Activated CD4-positive, alpha-beta memory T cell treated with anti-CD3 and anti-CD28 coated beads, Interleukin-2, amount 10 ng/mL, durations not matched to agents 7 days and 5 days (primary cell): ENCODE measurements around the gene TSC22D2. TPM values are rescaled to one million over a fixed set of nuclear protein-coding genes. Genes with fewer than 3 reads are reported as not detected.

Experiments used
- CTCF ChIA-PET: fragments of 350-600 bp; sonication (Branson Sonifier 250); formaldehyde crosslinking; loops from one replicate; lab custom pipeline; 2021; ENCODE audit warnings: antibody characterized with exemption, inconsistent platforms; lab: Charles Lee
- POLR2A ChIA-PET: fragments of 350-600 bp; sonication (Branson Sonifier 250); formaldehyde crosslinking; loops from one replicate; lab custom pipeline; 2021; ENCODE audit warnings: antibody characterized with exemption; lab: Charles Lee
- DNase-seq: peaks from one replicate; pipeline ENCODE4 v3.0.0-alpha.2; 2020
- H3K27ac Mint-ChIP-seq: one replicate; pipeline ENCODE4 v1.8.0; 2021; ENCODE audit warnings: mild to moderate bottlenecking, mixed read lengths
- H3K27me3 Mint-ChIP-seq: one replicate; pipeline ENCODE4 v1.8.0; 2021; ENCODE audit warnings: mixed read lengths
- H3K36me3 Mint-ChIP-seq: one replicate; pipeline ENCODE4 v1.8.0; 2021; ENCODE audit warnings: low read depth, mixed read lengths
- H3K4me1 Mint-ChIP-seq: one replicate; pipeline ENCODE4 v1.8.0; 2021; ENCODE audit warnings: mixed read lengths
- H3K4me3 Mint-ChIP-seq: one replicate; pipeline ENCODE4 v1.8.0; 2021; ENCODE audit warnings: mild to moderate bottlenecking, mixed read lengths
- H3K9me3 Mint-ChIP-seq: one replicate; pipeline ENCODE4 v1.8.0; 2021; ENCODE audit warnings: mixed read lengths
- total RNA-seq, 2 experiments: library from RNA; stranded (reverse); gene quantifications; one replicate each; pipeline ENCODE4 v1.2.3, GENCODE V29; 2021

Gene TSC22D2
- total RNA-seq, 2 experiments from 2014 or later, result 13.9 to 15.0 TPM

GRCh38 chr3:150421799-150422548 is 13.9 kb downstream of the TSC22D2 start:
- Mint-ChIP-seq H3K4me3 (no peak overlapping the region), H3K27ac (no peak overlapping the region), H3K27me3 (no peaks in the 10 kb centered on the region), H3K36me3 (peaks cover 21% of the 10 kb centered on the region), H3K4me1 (peaks cover 9% of the 10 kb centered on the region), H3K9me3 (no peaks in the 10 kb centered on the region)
- DNase-seq, result no peak
- ChIA-PET POLR2A (no interaction called here), CTCF (no interaction called here)

DNA sequence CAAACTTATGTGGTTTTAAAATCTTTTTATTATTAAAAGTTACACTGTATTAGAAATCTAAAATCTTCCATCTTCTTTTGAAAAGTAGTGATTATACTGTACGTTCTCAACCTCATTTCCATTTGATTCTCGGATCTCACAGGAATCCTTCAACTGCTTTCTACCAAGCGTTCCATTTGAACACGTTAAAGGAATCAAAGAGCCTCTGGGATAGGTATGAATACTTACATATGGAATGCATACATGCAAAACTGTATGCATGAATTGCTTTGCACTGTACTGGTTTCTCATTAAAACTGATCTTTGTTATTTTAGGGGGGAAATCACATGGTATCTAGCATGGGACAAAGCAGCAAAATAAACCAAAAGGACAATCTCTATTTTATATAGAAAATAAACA is 14.8 kb downstream of the TSC22D2 start:
- Mint-ChIP-seq H3K4me3 (no peak overlapping the region), H3K4me1 (peaks cover 9% of the 10 kb centered on the region), H3K27me3 (no peaks in the 10 kb centered on the region), H3K9me3 (no peaks in the 10 kb centered on the region), H3K36me3 (peaks cover 15% of the 10 kb centered on the region), H3K27ac (no peak overlapping the region)
- POLR2A ChIA-PET, result no interaction called here
- CTCF ChIA-PET, result no interaction called here
- DNase-seq, result no peak

DNA sequence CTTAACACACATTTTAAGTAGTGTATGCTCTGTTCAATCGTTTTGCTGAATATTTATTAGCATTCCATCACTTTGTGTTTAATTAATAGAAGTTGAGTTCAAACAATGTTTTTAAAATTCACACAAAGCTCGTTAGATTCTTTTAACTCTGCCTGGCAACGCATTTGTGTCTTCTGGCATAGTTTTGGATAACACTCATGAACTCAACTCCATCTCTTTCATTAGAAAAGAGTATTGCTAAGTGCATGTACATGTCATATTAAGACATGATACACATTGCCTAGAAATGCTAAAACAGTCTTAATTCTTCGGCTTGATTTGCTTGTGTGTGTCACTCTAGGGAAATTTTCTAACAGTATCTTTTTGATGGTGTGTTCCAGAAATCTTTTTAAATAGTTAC is 15.7 kb downstream of the TSC22D2 start:
- no peak for DNase-seq
- Mint-ChIP-seq H3K9me3 (no peaks in the 10 kb centered on the region), H3K36me3 (peaks cover 14% of the 10 kb centered on the region), H3K27me3 (no peaks in the 10 kb centered on the region), H3K27ac (no peak overlapping the region), H3K4me1 (peaks cover 9% of the 10 kb centered on the region), H3K4me3 (no peak overlapping the region)
- CTCF ChIA-PET, result interaction anchor here (0.9 kb wide), 1 partner anchor 9 kb away, joined by 3 read pairs; no protein-coding TSS in a partner anchor
- POLR2A ChIA-PET, result no interaction called here

DNA sequence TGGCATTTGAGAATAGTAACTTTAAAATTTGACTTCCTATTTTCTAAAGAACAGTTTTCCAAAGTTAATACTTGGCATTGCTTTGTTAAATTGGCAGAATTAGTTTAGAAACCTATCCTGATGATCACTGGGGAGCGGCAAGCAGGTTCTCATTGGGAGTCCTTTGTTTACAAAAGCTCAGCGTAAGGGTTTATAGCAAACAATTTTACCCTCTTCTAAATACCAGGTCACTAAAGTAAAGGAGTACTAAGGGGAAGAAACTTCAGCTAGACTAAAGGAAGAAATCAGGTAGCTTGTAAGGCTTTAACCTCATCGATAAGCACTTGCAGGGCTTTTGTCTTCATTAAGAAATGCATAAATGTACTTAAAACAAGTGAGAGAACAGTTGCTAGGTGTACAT is 18.2 kb downstream of the TSC22D2 start:
- POLR2A ChIA-PET, result interaction anchor here (0.7 to 1.2 kb wide), 2 partner anchors 18 to 45 kb away, joined by 3 to 4 read pairs; partner anchors contain the start of gene TSC22D2
- peaks cover 17% of the 10 kb centered on the region for H3K36me3 Mint-ChIP-seq
- H3K4me1 Mint-ChIP-seq, result no peaks in the 10 kb centered on the region
- H3K27ac Mint-ChIP-seq, result no peak overlapping the region
- CTCF ChIA-PET, result interaction anchor here (0.5 to 1.1 kb wide), 2 partner anchors 8 to 15 kb away, joined by 3 read pairs; no protein-coding TSS in a partner anchor
- no peak for DNase-seq
- H3K27me3 Mint-ChIP-seq, result no peaks in the 10 kb centered on the region
- no peak overlapping the region for H3K4me3 Mint-ChIP-seq
- H3K9me3 Mint-ChIP-seq, result no peaks in the 10 kb centered on the region

GRCh38 chr3:150428562-150428961 is 20.5 kb downstream of the TSC22D2 start:
- Mint-ChIP-seq H3K4me1 (no peaks in the 10 kb centered on the region), H3K4me3 (no peak overlapping the region), H3K9me3 (no peaks in the 10 kb centered on the region), H3K27me3 (no peaks in the 10 kb centered on the region), H3K36me3 (peaks cover 14% of the 10 kb centered on the region), H3K27ac (no peak overlapping the region)
- DNase-seq, result no peak
- CTCF ChIA-PET, result interaction anchor here (0.6 to 1.3 kb wide), 3 partner anchors 19 to 657 kb away, joined by 3 to 4 read pairs (median 3); no protein-coding TSS in a partner anchor
- POLR2A ChIA-PET, result interaction anchor here (1.0 kb wide), 2 partner anchors 14 to 20 kb away, joined by 3 to 5 read pairs; partner anchors contain the start of gene TSC22D2

- no peak for DNase-seq
- Mint-ChIP-seq H3K9me3 (no peaks in the 10 kb centered on the region), H3K4me1 (no peaks in the 10 kb centered on the region), H3K27me3 (no peaks in the 10 kb centered on the region), H3K27ac (no peak overlapping the region), H3K36me3 (peaks cover 14% of the 10 kb centered on the region), H3K4me3 (no peak overlapping the region)
- CTCF ChIA-PET, result interaction anchor here (0.8 to 1.6 kb wide), 3 partner anchors 19 to 46 kb away, joined by 3 to 4 read pairs (median 3); no protein-coding TSS in a partner anchor
- POLR2A ChIA-PET, result no interaction called here
Measured at GRCh38 chr3:150429767-150430671, 21.9 kb downstream of the TSC22D2 start.

DNA sequence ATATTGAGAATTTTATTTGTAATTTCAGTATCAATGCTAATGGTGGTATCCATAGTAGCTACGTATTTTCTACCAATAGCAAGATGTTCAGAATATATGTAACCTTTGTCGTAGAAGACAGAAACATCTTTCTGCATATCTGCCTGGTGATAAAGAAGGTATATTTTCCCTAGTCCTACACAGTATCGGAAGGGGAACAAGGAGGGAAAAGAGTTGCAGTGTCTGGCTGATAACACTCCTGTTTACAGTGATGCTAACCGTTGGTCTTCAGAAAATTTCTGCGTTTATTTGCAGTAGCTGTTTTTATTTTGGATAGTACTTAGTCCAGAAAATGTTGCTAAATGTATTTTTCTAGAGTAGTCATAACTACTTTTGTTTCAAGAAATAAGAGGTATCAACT is 25.2 kb downstream of the TSC22D2 start:
- Mint-ChIP-seq H3K4me3 (no peak overlapping the region), H3K27ac (no peak overlapping the region), H3K36me3 (peaks cover 10% of the 10 kb centered on the region), H3K9me3 (no peaks in the 10 kb centered on the region), H3K4me1 (no peaks in the 10 kb centered on the region), H3K27me3 (no peaks in the 10 kb centered on the region)
- CTCF ChIA-PET, result no interaction called here
- no peak for DNase-seq
- POLR2A ChIA-PET, result no interaction called here

DNA sequence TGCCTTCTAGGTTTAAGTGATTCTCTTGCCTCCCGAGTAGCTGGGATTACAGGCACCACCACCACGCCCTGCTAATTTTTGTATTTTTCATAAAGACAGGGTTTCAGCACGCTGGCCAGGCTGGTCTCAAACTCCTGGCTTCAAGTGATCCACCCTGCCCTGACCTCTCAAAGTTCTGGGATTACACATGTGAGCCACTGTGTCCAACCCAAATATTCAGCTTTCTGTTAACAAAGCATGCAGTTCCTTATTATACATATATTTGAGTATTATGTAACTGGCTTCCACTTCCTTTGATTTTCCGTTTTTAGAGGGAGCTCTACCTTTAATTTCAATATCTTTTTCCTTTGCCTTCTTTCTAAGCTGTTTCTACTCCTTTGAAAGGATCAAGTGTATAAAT is 26.1 kb downstream of the TSC22D2 start:
- DNase-seq, result no peak
- H3K27me3 Mint-ChIP-seq, result no peaks in the 10 kb centered on the region
- H3K9me3 Mint-ChIP-seq, result no peaks in the 10 kb centered on the region
- no peak overlapping the region for H3K4me3 Mint-ChIP-seq
- peaks cover 8% of the 10 kb centered on the region for H3K36me3 Mint-ChIP-seq
- ChIA-PET POLR2A (no interaction called here), CTCF (interaction anchor here (1.1 kb wide), 1 partner anchor 8 kb away, joined by 3 read pairs; no protein-coding TSS in a partner anchor)
- H3K27ac Mint-ChIP-seq, result no peak overlapping the region
- H3K4me1 Mint-ChIP-seq, result no peaks in the 10 kb centered on the region

- ChIA-PET CTCF (no interaction called here), POLR2A (interaction anchor here (0.8 kb wide), 1 partner anchor 27 kb away, joined by 5 read pairs; no protein-coding TSS in a partner anchor)
- H3K4me3 Mint-ChIP-seq, result no peak overlapping the region
- H3K36me3 Mint-ChIP-seq, result peaks cover under 1% of the 10 kb centered on the region
- H3K9me3 Mint-ChIP-seq, result no peaks in the 10 kb centered on the region
- H3K27ac Mint-ChIP-seq, result no peak overlapping the region
- H3K27me3 Mint-ChIP-seq, result no peaks in the 10 kb centered on the region
- no peak for DNase-seq
- no peaks in the 10 kb centered on the region for H3K4me1 Mint-ChIP-seq
Measured at GRCh38 chr3:150436161-150436560, 28.1 kb downstream of the TSC22D2 start.

DNA sequence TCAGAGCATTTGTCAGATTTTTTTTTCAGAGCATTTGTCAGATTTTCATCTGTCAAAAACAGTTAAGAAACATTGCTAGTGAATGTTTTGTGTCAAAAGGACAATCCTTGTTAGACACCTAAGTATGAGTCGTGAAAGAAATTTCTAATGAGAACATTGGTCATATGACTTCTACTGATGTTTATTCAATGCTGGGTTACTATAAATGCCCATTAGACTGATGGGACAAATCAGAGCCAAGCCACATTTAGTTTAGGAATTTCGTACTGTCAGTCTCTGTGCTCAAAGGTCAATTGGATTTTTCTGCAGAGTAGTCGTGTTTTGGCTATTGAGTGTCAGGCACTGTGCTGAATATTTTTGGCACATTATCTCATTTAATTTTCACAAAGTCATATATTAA is 31.6 kb downstream of the TSC22D2 start:
- Mint-ChIP-seq H3K36me3 (peaks cover 10% of the 10 kb centered on the region), H3K4me1 (no peaks in the 10 kb centered on the region), H3K27ac (no peak overlapping the region), H3K9me3 (no peaks in the 10 kb centered on the region), H3K4me3 (no peak overlapping the region), H3K27me3 (no peaks in the 10 kb centered on the region)
- ChIA-PET CTCF (interaction anchor here (1.2 kb wide), 1 partner anchor 31 kb away, joined by 4 read pairs; the partner anchor contains the start of gene TSC22D2), POLR2A (no interaction called here)
- no peak for DNase-seq

DNA sequence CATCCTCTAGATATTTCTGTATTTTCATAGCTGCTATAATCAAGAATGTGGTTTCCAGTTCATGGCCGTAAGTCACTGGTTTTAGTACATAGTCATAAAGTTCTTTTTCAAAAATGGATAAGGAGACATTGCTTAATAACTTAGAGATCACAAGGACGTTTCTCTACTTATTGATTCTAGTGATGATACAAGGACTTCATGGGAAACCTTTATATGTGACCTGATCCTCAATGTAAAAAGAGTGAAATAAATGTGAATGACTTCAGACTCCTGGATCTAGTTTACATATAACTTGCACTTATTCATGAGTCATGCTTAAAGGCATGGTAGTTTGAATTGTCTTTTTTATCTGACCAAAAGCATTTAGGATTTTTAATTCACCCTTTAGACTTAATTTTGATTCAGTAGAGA is 35.2 kb downstream of the TSC22D2 start:
- Mint-ChIP-seq H3K4me1 (no peaks in the 10 kb centered on the region), H3K27ac (no peak overlapping the region), H3K27me3 (no peaks in the 10 kb centered on the region), H3K36me3 (peaks cover 10% of the 10 kb centered on the region), H3K9me3 (no peaks in the 10 kb centered on the region), H3K4me3 (no peak overlapping the region)
- DNase-seq, result no peak
- POLR2A ChIA-PET, result no interaction called here
- CTCF ChIA-PET, result no interaction called here

GRCh38 chr3:150444371-150444770 is 36.3 kb downstream of the TSC22D2 start:
- CTCF ChIA-PET, result no interaction called here
- no peak overlapping the region for H3K27ac Mint-ChIP-seq
- DNase-seq, result no peak
- H3K4me3 Mint-ChIP-seq, result no peak overlapping the region
- H3K36me3 Mint-ChIP-seq, result peaks cover 10% of the 10 kb centered on the region
- H3K27me3 Mint-ChIP-seq, result no peaks in the 10 kb centered on the region
- POLR2A ChIA-PET, result no interaction called here
- peaks cover 2% of the 10 kb centered on the region for H3K4me1 Mint-ChIP-seq
- H3K9me3 Mint-ChIP-seq, result no peaks in the 10 kb centered on the region

DNA sequence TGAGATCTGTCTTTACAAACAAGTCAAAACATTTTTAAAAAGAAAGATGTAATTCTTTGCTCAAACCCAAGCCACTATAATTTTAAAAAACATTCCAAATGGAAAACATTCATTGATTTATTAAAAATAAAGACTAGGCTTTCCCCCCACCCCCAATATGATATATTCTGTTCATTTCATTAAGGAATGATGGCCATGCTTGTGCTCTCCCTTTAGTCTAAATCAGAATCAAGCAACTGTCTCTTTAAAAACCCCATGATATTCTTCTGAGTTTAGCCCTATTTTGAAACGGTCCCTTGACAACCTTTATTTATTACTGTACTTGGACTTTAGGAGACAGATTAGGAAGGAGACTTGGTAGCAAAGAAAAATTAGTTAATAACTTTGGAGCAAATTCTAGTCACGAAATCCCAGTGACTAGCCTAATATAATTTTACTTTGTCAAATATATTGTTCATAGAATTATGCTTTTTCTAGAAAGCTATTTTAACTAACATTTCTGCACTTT is 38.4 kb downstream of the TSC22D2 start:
- Mint-ChIP-seq H3K9me3 (no peaks in the 10 kb centered on the region), H3K36me3 (peaks cover 7% of the 10 kb centered on the region), H3K4me1 (peaks cover 7% of the 10 kb centered on the region), H3K27ac (no peak overlapping the region), H3K27me3 (no peaks in the 10 kb centered on the region), H3K4me3 (no peak overlapping the region)
- CTCF ChIA-PET, result no interaction called here
- no peak for DNase-seq
- POLR2A ChIA-PET, result no interaction called here
